HG02840 (cell line): Measurements from ENCODE around the gene MBNL2.

Experiments used
- ATAC-seq: cut with Tn5 transposase; IDR thresholded peaks from one replicate; pipeline ENCODE4 v1.9.1; 2021; ENCODE audit warnings: mild to moderate bottlenecking, moderate library complexity, moderate number of reproducible peaks; ENCODE audit not compliant: unreplicated experiment, low FRiP score

Gene MBNL2

DNA sequence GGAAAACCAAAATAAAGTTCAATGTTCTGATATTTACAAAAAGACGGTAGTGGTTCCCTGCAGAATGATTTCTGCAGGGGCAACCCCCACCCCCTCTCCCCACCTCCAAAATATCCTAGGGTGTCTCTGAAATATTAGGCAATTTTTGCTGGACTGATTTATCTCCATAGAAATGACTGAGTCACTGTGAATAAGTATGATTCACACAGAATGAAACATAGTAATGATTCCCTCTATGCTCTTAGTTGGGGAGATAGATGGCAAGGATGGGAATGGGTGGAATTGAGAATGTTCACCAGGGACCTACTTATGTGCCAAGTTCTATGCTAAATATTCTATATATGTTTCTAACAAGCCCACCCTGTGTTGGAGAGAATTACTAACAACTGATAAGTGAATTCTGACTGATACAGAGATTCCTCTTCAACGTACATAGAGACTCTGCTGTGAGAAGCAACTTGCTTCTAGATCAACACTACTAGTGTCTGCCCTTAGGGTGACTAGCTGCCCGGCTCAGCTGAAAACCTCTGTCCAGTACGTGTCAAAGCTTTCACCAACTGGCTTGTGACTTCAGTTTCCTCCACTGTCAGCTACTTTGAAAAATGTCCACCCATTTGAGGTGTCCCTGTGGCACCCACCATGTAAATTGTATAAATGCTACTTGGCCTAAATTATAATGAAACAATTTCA lies 173.5 kb downstream of the MBNL2 start:
- no peak for ATAC-seq

GRCh38 chr13:97397267-97397666 lies 175.1 kb downstream of the MBNL2 start:
- ATAC-seq: no peak

DNA sequence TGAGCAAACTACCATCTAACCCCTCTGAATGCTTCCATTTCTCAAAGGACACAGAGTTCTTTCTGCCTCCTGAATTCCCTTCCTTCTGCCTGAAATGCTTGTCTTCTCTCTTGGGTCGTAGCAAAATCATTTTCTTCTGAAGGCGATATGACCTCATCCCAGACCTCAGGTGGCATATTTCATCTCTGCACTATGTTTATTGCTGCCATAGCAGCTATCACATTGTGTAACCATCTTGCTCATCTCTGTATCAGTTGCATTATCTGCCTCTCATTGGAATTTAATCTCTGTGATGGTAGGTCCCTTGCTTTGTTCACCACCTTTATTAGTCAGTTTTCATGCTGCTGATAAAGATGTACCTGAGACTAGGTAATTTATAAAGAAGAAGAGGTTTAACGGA lies 179.3 kb downstream of the MBNL2 start:
- no peak for ATAC-seq

DNA sequence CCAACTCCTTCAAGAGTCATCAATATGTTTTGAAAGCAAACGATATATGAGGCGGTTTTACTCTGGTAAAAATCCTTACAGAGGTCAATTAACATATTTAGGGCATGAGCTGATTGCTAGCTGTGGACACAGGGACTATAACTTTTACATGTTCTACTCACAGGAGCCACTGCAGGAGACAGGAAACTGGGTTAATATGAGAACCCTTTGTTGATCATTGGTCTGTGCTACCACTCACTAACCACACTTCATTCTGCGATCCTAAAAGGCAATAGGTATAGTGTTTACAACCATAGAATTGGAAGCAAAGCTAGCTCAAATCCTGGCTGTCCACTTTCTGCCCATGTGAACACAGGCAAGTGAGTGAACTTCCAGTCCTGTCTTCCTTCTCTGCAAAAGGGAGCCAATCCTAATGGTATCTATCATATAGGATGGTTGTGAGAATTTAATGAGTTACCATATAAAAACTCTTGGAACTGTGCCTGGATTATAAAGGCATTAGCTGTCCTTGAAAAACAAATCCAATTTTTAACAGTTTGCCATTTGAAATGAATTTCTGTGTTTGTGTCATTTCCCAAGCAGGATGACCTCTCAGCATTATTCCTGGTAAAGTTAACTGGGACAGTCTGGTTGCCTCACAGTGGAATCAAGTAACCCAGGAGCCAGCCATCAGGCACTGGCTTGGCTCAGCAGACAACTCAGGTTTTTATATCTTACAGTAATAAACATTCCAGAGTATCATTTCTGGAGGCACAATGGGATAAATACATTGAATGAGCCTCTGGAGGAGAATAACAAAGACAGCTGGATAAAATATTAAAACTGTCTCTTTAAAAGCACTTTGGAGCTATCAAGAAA lies 182.0 kb downstream of the MBNL2 start:
- ATAC-seq: no peak

- ATAC-seq: no peak
Observed at GRCh38 chr13:97407540-97407939, 185.4 kb downstream of the MBNL2 start.

GRCh38 chr13:97408938-97409337 lies 186.8 kb downstream of the MBNL2 start:
- no peak for ATAC-seq

GRCh38 chr13:97411984-97412383 lies 189.9 kb downstream of the MBNL2 start:
- ATAC-seq: no peak

DNA sequence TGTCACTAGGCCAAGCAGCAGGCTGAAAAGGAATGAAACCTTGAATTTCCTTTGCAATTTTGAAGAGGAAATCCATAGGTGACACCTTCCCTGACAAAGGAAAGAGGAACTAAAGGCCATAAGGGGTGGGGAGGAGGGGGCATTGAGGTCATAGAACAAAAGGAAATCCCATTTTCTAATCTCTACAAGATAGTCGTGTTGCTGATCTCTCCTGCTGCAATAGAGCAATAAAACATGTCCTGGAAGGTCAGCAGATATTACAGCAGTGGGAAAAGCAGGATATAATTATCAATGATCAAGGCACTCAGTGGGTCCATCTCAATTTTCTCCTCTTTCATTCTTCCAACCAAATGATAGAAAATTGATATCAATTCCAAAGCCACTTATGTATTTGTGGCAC lies 191.6 kb downstream of the MBNL2 start:
- ATAC-seq: no peak

GRCh38 chr13:97414392-97414791 lies 192.3 kb downstream of the MBNL2 start:
- ATAC-seq: no peak

DNA sequence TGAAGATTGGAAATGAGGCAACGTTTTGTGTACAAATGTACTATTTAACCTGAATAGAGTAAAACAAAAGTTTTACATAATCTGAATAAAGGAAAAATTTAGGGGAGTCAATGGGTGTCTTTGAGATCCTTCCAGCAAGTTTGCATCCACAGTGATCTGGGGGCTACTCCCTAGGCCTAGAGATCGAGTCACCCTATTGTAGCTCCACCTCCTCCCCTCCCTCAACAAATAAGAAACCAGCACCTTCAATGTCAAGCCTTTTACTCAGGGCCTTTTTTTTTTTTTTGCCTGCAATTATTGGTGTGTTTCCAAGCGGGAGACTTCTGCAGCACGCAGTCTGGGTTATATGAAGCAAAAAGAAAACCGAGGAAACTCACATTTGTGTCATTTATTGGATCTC lies 195.6 kb downstream of the MBNL2 start:
- no peak for ATAC-seq

GRCh38 chr13:97422118-97423054 lies 200.3 kb downstream of the MBNL2 start:
- no peak for ATAC-seq

- ATAC-seq: no peak
Observed at GRCh38 chr13:97423300-97424045, 201.3 kb downstream of the MBNL2 start.

DNA sequence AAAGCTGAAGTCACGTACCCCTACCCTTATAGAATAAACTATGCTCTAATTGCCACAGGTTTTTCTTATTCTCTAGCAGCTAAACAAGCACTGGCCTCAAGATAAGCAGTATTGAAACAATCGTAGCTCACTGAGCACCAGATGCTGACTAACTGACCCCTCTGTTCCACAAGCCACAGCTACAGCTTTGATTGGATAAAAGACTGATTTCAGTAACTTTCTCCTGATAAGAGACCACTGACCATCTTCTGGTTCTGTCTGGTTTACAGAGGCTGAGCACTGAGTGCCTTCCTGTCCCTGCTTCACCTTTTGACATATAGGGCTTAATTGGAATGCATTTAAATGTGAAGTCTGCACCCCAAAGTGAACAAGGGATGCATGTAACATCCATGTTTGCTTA lies 203.5 kb downstream of the MBNL2 start:
- no peak for ATAC-seq

- ATAC-seq: no peak
Observed at GRCh38 chr13:97426695-97427094, 204.6 kb downstream of the MBNL2 start.

GRCh38 chr13:97429681-97430081 lies 207.5 kb downstream of the MBNL2 start:
- no peak for ATAC-seq

- ATAC-seq: no peak
Observed at GRCh38 chr13:97430296-97430695, 208.2 kb downstream of the MBNL2 start.

DNA sequence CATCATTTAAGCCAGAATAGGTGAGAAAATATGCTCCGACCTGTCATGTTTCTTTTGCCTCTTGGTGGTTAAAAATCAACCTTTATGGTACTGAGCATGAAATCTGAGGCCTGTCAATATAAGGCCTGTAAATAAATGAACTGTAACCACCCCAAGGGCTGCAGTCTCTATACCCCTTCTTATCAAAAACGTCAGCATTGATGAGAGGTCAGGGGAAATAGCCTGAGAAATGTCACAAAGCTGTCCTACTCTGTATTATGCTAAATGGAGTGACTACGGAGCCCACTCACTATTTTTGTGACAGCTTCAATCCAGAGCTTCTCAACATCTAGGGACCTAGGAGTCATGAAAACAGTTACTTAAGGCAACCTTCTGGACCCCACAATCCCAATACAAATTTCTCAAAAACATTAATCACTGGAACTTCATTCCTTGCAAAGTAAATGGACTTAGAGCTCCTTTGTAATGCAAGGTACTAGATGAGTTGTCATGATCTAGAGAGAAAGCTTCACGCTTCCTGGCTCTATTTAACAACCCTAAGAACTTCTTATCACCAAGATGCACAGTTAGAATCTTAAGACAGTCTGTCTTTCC lies 209.1 kb downstream of the MBNL2 start:
- no peak for ATAC-seq

GRCh38 chr13:97432232-97432916 lies 210.2 kb downstream of the MBNL2 start:
- no peak for ATAC-seq
